SK-N-SH (cell line): ENCODE measurements around the gene SV2B. TPM values are rescaled to one million over a fixed set of nuclear protein-coding genes. Genes with fewer than 3 reads are reported as not detected.

Experiments used
- CTCF ChIA-PET: fragments of 300-600, 350-600 bp; formaldehyde crosslinking; extraction: SDS; loops from one replicate; lab custom pipeline; 2021; lab: Yijun Ruan, JAX
- POLR2A ChIA-PET: fragments of 350-600 bp; sonication (Branson Sonifier 250); formaldehyde crosslinking; extraction: SDS; loops from one replicate; lab custom pipeline; 2020; ENCODE audit warnings: antibody characterized with exemption, inconsistent platforms; lab: Yijun Ruan, JAX
- DNase-seq: peaks from one replicate; pipeline ENCODE4 v3.0.0; 2012
- H2AFZ ChIP-seq: fragments of 200-600 bp; sonication (generic); 2 replicates; pipeline ENCODE4 v1.8.1; 2016; ENCODE audit warnings: antibody characterized with exemption, mild to moderate bottlenecking, low read depth
- H3F3A ChIP-seq: fragments of 200-600 bp; sonication (generic); replicated peaks from 2 replicates; pipeline ENCODE3; 2016; ENCODE audit warnings: antibody characterized with exemption, mild to moderate bottlenecking; ENCODE audit not compliant: insufficient read depth
- H3K27ac ChIP-seq, 2 experiments: fragments of 200-500 bp in 1 of 2; fragments of 200-600 bp in 1 of 2; sonication (Bioruptor generic) in 1 of 2; sonication (generic), shearing (Covaris generic) in 1 of 2; 2 replicates each; pipeline versions ENCODE4 v1.5.1 to v1.6.1; 2014 to 2016; ENCODE audit warnings: low read depth in 2 of 2, inconsistent platforms in 1 of 2, low read length in 1 of 2, mild to moderate bottlenecking in 1 of 2, mixed read lengths in 1 of 2
- H3K27me3 ChIP-seq: fragments of 200-600 bp; sonication (generic), shearing (Covaris generic); 2 replicates; pipeline ENCODE4 v1.6.1; 2016; ENCODE audit warnings: mixed run types; ENCODE audit not compliant: insufficient read depth
- H3K36me3 ChIP-seq, 2 experiments: fragments of 200-500 bp in 1 of 2; fragments of 200-600 bp in 1 of 2; sonication (Bioruptor generic) in 1 of 2; sonication (generic) in 1 of 2; replicated peaks in 1 of 2; 2 replicates each; pipeline versions ENCODE3 to v1.5.1; 2014 to 2016; ENCODE audit warnings: low read length in 1 of 2, mild to moderate bottlenecking in 1 of 2; ENCODE audit not compliant: insufficient read depth in 2 of 2, control insufficient read depth in 1 of 2
- H3K4me1 ChIP-seq, 2 experiments: fragments of 200-500 bp in 1 of 2; fragments of 200-600 bp in 1 of 2; sonication (Bioruptor generic) in 1 of 2; sonication (generic), shearing (Covaris generic) in 1 of 2; 2 replicates each; pipeline versions ENCODE4 v1.5.1 to v1.6.1; 2014 to 2016; ENCODE audit warnings: low read depth in 1 of 2, low read length in 1 of 2, mixed run types in 1 of 2; ENCODE audit not compliant: insufficient read depth in 2 of 2, control insufficient read depth in 1 of 2
- H3K4me2 ChIP-seq: fragments of 200-600 bp; sonication (generic), shearing (Covaris generic); 2 replicates; pipeline ENCODE4 v1.6.1; 2017; ENCODE audit warnings: mixed run types
- H3K4me3 ChIP-seq, 2 experiments: fragments of 200-500 bp in 1 of 2; fragments of 200-600 bp in 1 of 2; sonication (Bioruptor generic) in 1 of 2; sonication (generic), shearing (Covaris generic) in 1 of 2; 2 replicates each; pipeline versions ENCODE4 v1.5.1 to v1.8.1; 2014 to 2016; ENCODE audit warnings: low read depth in 2 of 2, inconsistent platforms in 1 of 2, low read length in 1 of 2, mild to moderate bottlenecking in 1 of 2, mixed read lengths in 1 of 2, moderate library complexity in 1 of 2
- H3K79me2 ChIP-seq: fragments of 200-600 bp; sonication (generic); 2 replicates; pipeline ENCODE4 v1.8.1; 2017; ENCODE audit warnings: mild to moderate bottlenecking; ENCODE audit not compliant: insufficient read depth
- H3K9ac ChIP-seq: fragments of 200-600 bp; sonication (generic); 2 replicates; pipeline ENCODE4 v1.6.1; 2017; ENCODE audit warnings: mixed run types
- H3K9me2 ChIP-seq: fragments of 200-600 bp; sonication (generic); 2 replicates; pipeline ENCODE4 v1.6.1; 2017; ENCODE audit warnings: mixed run types
- H3K9me3 ChIP-seq: fragments of 200-600 bp; sonication (generic); 2 replicates; pipeline ENCODE4 v1.6.1; 2017; ENCODE audit warnings: mixed run types, mild to moderate bottlenecking, moderate library complexity
- H4K20me1 ChIP-seq: fragments of 200-600 bp; sonication (generic); 2 replicates; pipeline ENCODE4 v1.6.1; 2017; ENCODE audit warnings: mild to moderate bottlenecking, mixed run types; ENCODE audit not compliant: insufficient read depth
- CHD2 ChIP-seq: fragments of 150-350 bp; IDR thresholded peaks from 2 replicates; pipeline ENCODE4 v1.6.1; 2018; ENCODE audit warnings: low read length; ENCODE audit not compliant: partially characterized antibody
- CTCF ChIP-seq: fragments of 200-600 bp; sonication (generic); IDR thresholded peaks from 2 replicates; pipeline ENCODE4 v1.6.1; 2017; ENCODE audit warnings: antibody characterized with exemption, mild to moderate bottlenecking, moderate library complexity
- ELF1 ChIP-seq: IDR thresholded peaks from 2 replicates; pipeline ENCODE4 v1.4.0; 2012
- EP300 ChIP-seq, 2 experiments: IDR thresholded peaks; 2 replicates each; pipeline versions ENCODE4 v1.4.0 to v1.6.1; 2012; ENCODE audit warnings: borderline replicate concordance in 1 of 2, low read depth in 1 of 2, low read length in 1 of 2
- EZH2phosphoT487 ChIP-seq: fragments of 200-600 bp; sonication (generic); IDR thresholded peaks from 2 replicates; pipeline ENCODE4 v1.6.1; 2017; ENCODE audit warnings: low read depth, mixed run types, mild to moderate bottlenecking, antibody characterized with exemption, moderate library complexity, borderline replicate concordance
- FOSL2 ChIP-seq: IDR thresholded peaks from 2 replicates; pipeline ENCODE4 v1.4.0; 2012; ENCODE audit warnings: low read depth, mild to moderate bottlenecking, moderate library complexity, borderline replicate concordance
- FOXJ3 ChIP-seq: sonication (generic); formaldehyde crosslinking; IDR thresholded peaks from 2 replicates; pipeline ENCODE4 v1.5.1; 2020; ENCODE audit warnings: mild to moderate bottlenecking, missing genetic modification reagents
- FOXM1 ChIP-seq: IDR thresholded peaks from 2 replicates; pipeline ENCODE4 v1.4.0; 2012; ENCODE audit warnings: low read depth, mild to moderate bottlenecking
- IRF3 ChIP-seq: fragments of 150-350 bp; IDR thresholded peaks from 2 replicates; pipeline ENCODE4 v1.6.1; 2016; ENCODE audit warnings: mild to moderate bottlenecking, low read depth, low read length
- JUND ChIP-seq: IDR thresholded peaks from 2 replicates; pipeline ENCODE4 v1.4.0; 2012
- MAX ChIP-seq: IDR thresholded peaks from 2 replicates; pipeline ENCODE4 v1.4.0; 2012; ENCODE audit warnings: low read depth
- MXI1 ChIP-seq: IDR thresholded peaks from 2 replicates; pipeline ENCODE4 v1.6.1; 2012; ENCODE audit warnings: mild to moderate bottlenecking, low read depth, low read length, improper control_type of control experiment
- NFIC ChIP-seq: IDR thresholded peaks from 2 replicates; pipeline ENCODE4 v1.4.0; 2012; ENCODE audit warnings: borderline replicate concordance
- NRF1 ChIP-seq: IDR thresholded peaks from 2 replicates; pipeline ENCODE4 v1.6.1; 2012; ENCODE audit warnings: low read depth, mild to moderate bottlenecking, low read length
- RAD21 ChIP-seq: IDR thresholded peaks from 2 replicates; pipeline ENCODE4 v1.6.1; 2012; ENCODE audit warnings: mild to moderate bottlenecking, low read length
- RXRA ChIP-seq: IDR thresholded peaks from 2 replicates; pipeline ENCODE4 v1.4.0; 2012; ENCODE audit warnings: low read depth, mild to moderate bottlenecking, borderline replicate concordance
- SMC3 ChIP-seq: IDR thresholded peaks from 2 replicates; pipeline ENCODE4 v1.6.1; 2012; ENCODE audit warnings: low read depth, low read length, improper control_type of control experiment
- TCF12 ChIP-seq: IDR thresholded peaks from 2 replicates; pipeline ENCODE4 v1.4.0; 2012
- YY1 ChIP-seq: IDR thresholded peaks from 2 replicates; pipeline ENCODE4 v1.4.0; 2012; ENCODE audit warnings: low read depth, mild to moderate bottlenecking
- polyA plus RNA-seq, 3 experiments: library from polyadenylated mRNA; depleted of rRNA; stranded (reverse); fragments of >200 nt; gene quantifications; 2 replicates each; pipeline ENCODE4 v1.2.3, GENCODE V29; 2012

SV2B gene
- polyA plus RNA-seq, 1 of the 3 experiments (the other 2 are of a cell fraction) = not detected

- H3K4me3 ChIP-seq = no peak overlapping the region
- H3K27me3 ChIP-seq = no peaks in the 10 kb centered on the region
- H3K9me3 ChIP-seq = no peaks in the 10 kb centered on the region
- no peaks in the 10 kb centered on the region for H3K79me2 ChIP-seq
- no peak overlapping the region for H3K4me2 ChIP-seq
- H3F3A ChIP-seq = no peaks in the 10 kb centered on the region
- peaks cover 0 to 3% of the 10 kb centered on the region in 2 experiments; a peak in 1 of 4 replicates for H3K4me1 ChIP-seq
- H3K36me3 ChIP-seq = no peaks in the 10 kb centered on the region
- no peak overlapping the region for H3K27ac ChIP-seq
- no peaks in the 10 kb centered on the region for H4K20me1 ChIP-seq
- no peak overlapping the region for H2AFZ ChIP-seq
- TF ChIP-seq JUND = no peak
- no peak for TF ChIP-seq IRF3
- TF ChIP-seq CTCF = no peak
- no peak for TF ChIP-seq FOSL2
- TF ChIP-seq EZH2phosphoT487 = no peak
- no peak for TF ChIP-seq ELF1
- no peak for TF ChIP-seq MAX
- TF ChIP-seq NRF1 = no peak
- no peak for TF ChIP-seq RAD21
- TF ChIP-seq FOXJ3 (CRISPR knock-in tag) = no peak
- TF ChIP-seq RXRA = no peak
- TF ChIP-seq TCF12 = no peak
- no peak for TF ChIP-seq NFIC
- no peak for TF ChIP-seq EP300 (IDR thresholded peaks at IDR 0.05; ENCODE audit: borderline replicate concordance in 1 of 2, low read depth in 1 of 2, low read length in 1 of 2)
- TF ChIP-seq FOXM1 = no peak
- no peak for TF ChIP-seq SMC3
- no peak for TF ChIP-seq MXI1
- no peak for TF ChIP-seq CHD2
- TF ChIP-seq YY1 = no peak
- H3K9me2 ChIP-seq = no peaks in the 10 kb centered on the region
- no peak for DNase-seq
- H3K9ac ChIP-seq = no peak overlapping the region
- ChIA-PET CTCF (interaction anchor here (1.0 to 2.0 kb wide), 4 partner anchors 11 to 147 kb away, joined by 3 to 4 read pairs (median 4); no protein-coding TSS in a partner anchor), POLR2A (no interaction called here)
These were observed 102.5 kb downstream of the SV2B start for GRCh38 chr15:91202510-91203102.
